ENCODE data around the gene CEPT1.

CEPT1 gene

DNA sequence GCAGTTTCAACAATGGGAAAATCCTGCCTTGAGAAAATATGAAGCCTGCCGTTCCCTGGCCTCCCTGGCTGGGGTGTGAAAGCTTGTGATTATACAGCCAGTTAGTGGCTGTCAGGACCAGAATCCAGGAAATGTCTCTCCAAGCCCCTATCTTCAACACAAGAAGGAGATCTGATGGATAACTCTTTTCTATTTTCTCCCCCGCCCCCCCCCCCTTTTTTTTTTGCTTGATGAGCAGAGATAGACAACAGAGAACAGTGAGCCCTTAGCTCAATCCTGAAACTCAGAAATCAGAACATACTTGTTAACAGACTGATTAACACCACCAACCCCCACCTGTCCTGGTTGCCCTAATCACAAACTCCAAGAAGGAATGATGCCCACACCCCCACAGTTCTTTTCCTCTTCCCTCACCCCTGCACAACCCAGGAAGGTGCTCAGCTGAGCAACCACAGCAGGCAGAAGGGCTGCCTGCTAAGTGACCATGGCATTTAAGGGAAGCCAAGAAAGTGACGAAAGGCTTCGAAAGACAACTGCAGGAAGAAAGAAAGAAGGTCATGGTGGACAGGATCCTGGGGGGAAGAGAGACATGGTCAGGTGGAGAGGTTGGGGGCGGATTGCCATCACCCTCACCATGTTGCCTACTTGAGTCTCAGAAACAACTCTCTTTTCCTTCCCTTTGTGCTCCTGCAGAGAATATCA, 72.8 kb downstream of the CEPT1 start:
- Histone ChIP-seq H3K9me3 (ENCODE audit: insufficient read depth, low read length, severe bottlenecking) (no peaks in the 10 kb centered on the region), H3K79me2 (ENCODE audit: insufficient read depth, low read length) (peaks cover 8% of the 10 kb centered on the region; the same call in 1 of the 2 replicates), H3K4me1 (ENCODE audit: insufficient read depth, low read length) (peaks cover 94% of the 10 kb centered on the region), H2AFZ (ENCODE audit: low read depth, low read length) (no peak overlapping the region), H3K27ac (ENCODE audit: low read length) (peak overlapping the region; percentile 95), H3K27me3 (ENCODE audit: insufficient read depth, low read length, poor library complexity) (no peaks in the 10 kb centered on the region), H3K4me2 (ENCODE audit: insufficient read depth, low read length) (peak overlapping the region; percentile 31), H3K36me3 (ENCODE audit: insufficient read depth, low read length) (no peaks in the 10 kb centered on the region), H3K9ac (ENCODE audit: low read depth, low read length) (peak overlapping the region; percentile 59), H4K20me1 (ENCODE audit: insufficient read depth, low read length) (no peaks in the 10 kb centered on the region), H3K4me3 (ENCODE audit: low read depth in 1 of 2, low read length in 2 of 2) (peak overlapping the region in 1 of 2 experiments; percentile 7; a peak in 1 of 4 replicates)
- ATAC-seq (ENCODE audit: insufficient read depth, low read depth) (no peak), DNase-seq (peak; percentile 39)
- no peak for TF ChIP-seq EZH2 (IDR thresholded peaks at IDR 0.05; ENCODE audit: borderline replicate concordance, low read depth, low read length, severe bottlenecking)
- TF ChIP-seq, protein P1, sequence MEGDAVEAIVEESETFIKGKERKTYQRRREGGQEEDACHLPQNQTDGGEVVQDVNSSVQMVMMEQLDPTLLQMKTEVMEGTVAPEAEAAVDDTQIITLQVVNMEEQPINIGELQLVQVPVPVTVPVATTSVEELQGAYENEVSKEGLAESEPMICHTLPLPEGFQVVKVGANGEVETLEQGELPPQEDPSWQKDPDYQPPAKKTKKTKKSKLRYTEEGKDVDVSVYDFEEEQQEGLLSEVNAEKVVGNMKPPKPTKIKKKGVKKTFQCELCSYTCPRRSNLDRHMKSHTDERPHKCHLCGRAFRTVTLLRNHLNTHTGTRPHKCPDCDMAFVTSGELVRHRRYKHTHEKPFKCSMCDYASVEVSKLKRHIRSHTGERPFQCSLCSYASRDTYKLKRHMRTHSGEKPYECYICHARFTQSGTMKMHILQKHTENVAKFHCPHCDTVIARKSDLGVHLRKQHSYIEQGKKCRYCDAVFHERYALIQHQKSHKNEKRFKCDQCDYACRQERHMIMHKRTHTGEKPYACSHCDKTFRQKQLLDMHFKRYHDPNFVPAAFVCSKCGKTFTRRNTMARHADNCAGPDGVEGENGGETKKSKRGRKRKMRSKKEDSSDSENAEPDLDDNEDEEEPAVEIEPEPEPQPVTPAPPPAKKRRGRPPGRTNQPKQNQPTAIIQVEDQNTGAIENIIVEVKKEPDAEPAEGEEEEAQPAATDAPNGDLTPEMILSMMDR (IDR thresholded peaks at IDR 0.05; ENCODE audit: borderline replicate concordance, extremely low read depth, low read length, poor library complexity, severe bottlenecking) = no peak

DNA sequence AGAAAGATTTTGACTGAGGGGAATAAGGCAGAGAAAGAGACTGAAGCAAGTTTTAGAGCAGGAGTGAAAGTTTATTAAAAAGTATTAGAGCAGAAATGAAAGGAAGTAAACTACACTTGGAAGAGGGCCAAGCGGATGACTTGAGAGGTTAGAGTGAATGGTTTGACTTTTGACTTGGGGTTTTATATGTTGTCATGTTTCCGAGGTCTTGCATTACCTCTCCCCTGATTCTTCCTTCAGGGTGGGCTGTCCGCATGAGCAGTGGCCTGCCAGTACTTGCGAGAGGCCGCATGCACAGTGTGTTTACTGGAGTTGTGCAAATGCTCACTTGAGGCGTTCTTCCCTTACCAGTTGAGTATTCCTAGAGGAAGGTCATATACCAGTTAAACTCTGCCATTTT, 73.4 kb downstream of the CEPT1 start:
- ATAC-seq (ENCODE audit: insufficient read depth, low read depth) (no peak), DNase-seq (peak; percentile 53)
- H3K4me2 ChIP-seq (ENCODE audit: insufficient read depth, low read length) = peak overlapping the region; percentile 56
- no peak overlapping the region for H2AFZ ChIP-seq (ENCODE audit: low read depth, low read length)
- no peaks in the 10 kb centered on the region for H3K9me3 ChIP-seq (ENCODE audit: insufficient read depth, low read length, severe bottlenecking)
- peak overlapping the region; percentile 95 for H3K27ac ChIP-seq (ENCODE audit: low read length)
- peak overlapping the region; percentile 59 for H3K9ac ChIP-seq (ENCODE audit: low read depth, low read length)
- H3K4me3 ChIP-seq (ENCODE audit: low read depth in 1 of 2, low read length in 2 of 2) = peak overlapping the region in 1 of 2 experiments; percentile 43; a peak in 1 of 4 replicates
- H3K27me3 ChIP-seq (ENCODE audit: insufficient read depth, low read length, poor library complexity) = no peaks in the 10 kb centered on the region
- H4K20me1 ChIP-seq (ENCODE audit: insufficient read depth, low read length) = no peaks in the 10 kb centered on the region
- H3K4me1 ChIP-seq (ENCODE audit: insufficient read depth, low read length) = peaks cover 94% of the 10 kb centered on the region
- peaks cover 12% of the 10 kb centered on the region; the same call in 1 of the 2 replicates for H3K79me2 ChIP-seq (ENCODE audit: insufficient read depth, low read length)
- no peaks in the 10 kb centered on the region for H3K36me3 ChIP-seq (ENCODE audit: insufficient read depth, low read length)
- no peak for TF ChIP-seq EZH2 (IDR thresholded peaks at IDR 0.05; ENCODE audit: borderline replicate concordance, low read depth, low read length, severe bottlenecking)
- TF ChIP-seq, protein P1 (IDR thresholded peaks at IDR 0.05; ENCODE audit: borderline replicate concordance, extremely low read depth, low read length, poor library complexity, severe bottlenecking) = no peak

DNA sequence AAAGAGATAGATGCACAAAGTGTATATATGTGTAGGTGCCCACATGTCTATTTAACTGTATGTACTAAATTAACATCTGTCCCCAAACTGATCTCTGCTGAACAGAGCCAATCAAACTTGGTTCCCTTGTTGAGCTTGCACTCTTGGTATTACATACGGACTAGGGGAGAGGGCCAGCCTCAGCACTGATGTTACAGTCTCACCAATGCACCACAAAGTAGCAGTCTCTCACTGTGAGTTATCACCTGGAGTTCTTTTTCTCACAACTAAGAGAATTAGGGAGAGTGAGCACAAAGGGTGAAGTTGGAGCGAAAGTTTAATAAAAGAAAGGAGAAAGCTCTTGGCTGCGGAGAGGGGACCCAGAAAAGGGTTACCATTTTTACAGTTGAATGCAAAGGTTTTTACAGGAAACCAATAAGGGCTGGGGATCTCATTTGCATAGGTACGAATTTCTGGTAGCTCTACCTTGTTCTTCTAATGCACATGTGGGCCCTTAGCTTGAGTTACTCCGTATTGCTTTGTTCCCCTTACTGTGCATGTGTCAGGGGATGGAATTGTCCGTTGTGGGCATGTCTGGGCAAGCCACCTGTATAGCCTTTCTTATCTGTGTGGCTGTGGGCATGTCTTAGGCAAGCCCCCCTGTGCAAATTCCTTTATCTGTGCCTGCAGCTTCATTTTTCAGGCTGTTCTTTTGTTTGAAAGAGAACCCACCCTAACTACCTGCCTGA, 74.2 kb downstream of the CEPT1 start:
- H3K4me1 ChIP-seq (ENCODE audit: insufficient read depth, low read length) = peaks cover 94% of the 10 kb centered on the region
- H3K9ac ChIP-seq (ENCODE audit: low read depth, low read length) = peak overlapping the region; percentile 59
- no peaks in the 10 kb centered on the region for H4K20me1 ChIP-seq (ENCODE audit: insufficient read depth, low read length)
- TF ChIP-seq EZH2 (IDR thresholded peaks at IDR 0.05; ENCODE audit: borderline replicate concordance, low read depth, low read length, severe bottlenecking) = no peak
- TF ChIP-seq, protein P1 (IDR thresholded peaks at IDR 0.05; ENCODE audit: borderline replicate concordance, extremely low read depth, low read length, poor library complexity, severe bottlenecking) = peak; percentile 4
- H3K36me3 ChIP-seq (ENCODE audit: insufficient read depth, low read length) = no peaks in the 10 kb centered on the region
- peaks cover 18% of the 10 kb centered on the region for H3K79me2 ChIP-seq (ENCODE audit: insufficient read depth, low read length)
- no peak overlapping the region for H2AFZ ChIP-seq (ENCODE audit: low read depth, low read length)
- peak; percentile 36 for ATAC-seq (ENCODE audit: insufficient read depth, low read depth)
- H3K27ac ChIP-seq (ENCODE audit: low read length) = peak overlapping the region; percentile 95
- H3K27me3 ChIP-seq (ENCODE audit: insufficient read depth, low read length, poor library complexity) = no peaks in the 10 kb centered on the region
- H3K9me3 ChIP-seq (ENCODE audit: insufficient read depth, low read length, severe bottlenecking) = no peaks in the 10 kb centered on the region
- peak; percentile 83 for DNase-seq
- H3K4me3 ChIP-seq (ENCODE audit: low read depth in 1 of 2, low read length in 2 of 2) = peak overlapping the region in 1 of 2 experiments; percentile 43; a peak in 1 of 4 replicates
- peak overlapping the region; percentile 56 for H3K4me2 ChIP-seq (ENCODE audit: insufficient read depth, low read length)
